Measurements from ENCODE around the gene KLF6. TPM values are rescaled to one million over a fixed set of nuclear protein-coding genes. Genes with fewer than 3 reads are reported as not detected.
A peak's percentile ranks its signal among the peaks of the same experiment; 100 is the strongest.

The KLF6 gene
- total and polyA plus RNA-seq, 7 experiments from 2014 or later: 142 to 1,870 (median 168) TPM

DNA sequence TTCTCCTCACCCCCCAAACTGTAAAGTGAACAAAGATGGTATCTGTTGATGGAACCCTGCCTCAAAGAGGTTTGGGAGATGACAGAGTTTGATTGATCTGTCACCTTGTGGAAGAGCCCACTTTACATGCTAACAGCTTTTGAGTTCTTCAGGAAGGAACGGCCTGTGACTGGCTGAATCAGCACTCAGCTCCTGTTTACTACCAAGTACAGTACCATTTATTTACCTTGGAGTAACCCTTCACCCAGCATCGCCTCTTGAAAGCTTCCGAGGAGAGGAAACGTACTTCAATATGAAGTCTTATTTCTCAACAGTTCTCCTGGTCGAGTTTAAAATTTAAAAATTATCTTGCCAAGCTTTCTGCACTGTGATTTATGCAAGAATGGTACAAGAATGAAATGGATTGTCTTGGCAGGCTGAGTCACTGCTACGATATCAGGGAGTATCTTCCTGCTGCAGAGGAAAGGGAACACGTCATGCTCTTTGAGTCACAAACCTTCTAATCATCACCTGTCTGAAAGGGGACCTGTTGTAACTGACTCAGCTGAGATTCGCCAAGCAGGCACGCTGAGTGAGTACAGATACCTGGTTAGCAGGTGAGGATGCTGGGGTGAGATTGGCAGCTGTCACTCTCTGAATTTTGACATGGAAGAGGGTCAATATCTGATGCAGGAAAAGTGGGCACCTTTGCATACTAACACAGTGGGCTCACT lies 30.1 kb downstream of the KLF6 start:
- peak overlapping the region in 3 of 9 donors; percentile 68 to 92 (median 84) for H3K27ac Mint-ChIP-seq
- Histone ChIP-seq H3K27ac (ENCODE audit: low read depth, low read length) (no peak overlapping the region), H3K4me1 (ENCODE audit: control insufficient read depth in 2 of 2, insufficient read depth in 2 of 2, low read length in 2 of 2) (peaks cover 0 to 34% of the 10 kb centered on the region in 2 donors), H3K27me3 (ENCODE audit: control insufficient read depth in 2 of 2, insufficient read depth in 2 of 2, low read length in 2 of 2) (no peaks in the 10 kb centered on the region), H3K9me3 (ENCODE audit: control insufficient read depth in 2 of 3, low read length in 3 of 3) (no peaks in the 10 kb centered on the region), H3K36me3 (ENCODE audit: control insufficient read depth in 2 of 3, insufficient read depth in 3 of 3, low read length in 3 of 3) (no peaks in the 10 kb centered on the region), H3K4me3 (ENCODE audit: low read length) (no peak overlapping the region)
- POLR2A ChIA-PET: interaction anchor here (0.6 to 0.7 kb wide), 3 partner anchors 10 to 240 kb away, joined by 3 to 4 read pairs (median 3); no protein-coding TSS in a partner anchor
- no peak for DNase-seq
- CTCF ChIA-PET: interaction anchor here (1.3 kb wide), 1 partner anchor 8 kb away, joined by 5 read pairs; no protein-coding TSS in a partner anchor
- intact Hi-C loops (cut with micrococcal nuclease): loop anchor here in 1 of 2 donors (5.0 kb wide), 3 partner anchors 133 to 518 kb away; no protein-coding TSS in a partner anchor
- H3K4me3 Mint-ChIP-seq: peak overlapping the region in 1 of 10 donors; percentile 60
- H3K4me1 Mint-ChIP-seq: peaks cover 0 to 65% (median 17%) of the 10 kb centered on the region in 7 donors
- peaks cover 0 to 2% (median 0%) of the 10 kb centered on the region in 11 donors for H3K9me3 Mint-ChIP-seq
- no peaks in the 10 kb centered on the region for H3K27me3 Mint-ChIP-seq
- peaks cover 0 to 15% (median 0%) of the 10 kb centered on the region in 5 donors for H3K36me3 Mint-ChIP-seq
- peak; percentile 36 for ATAC-seq

DNA sequence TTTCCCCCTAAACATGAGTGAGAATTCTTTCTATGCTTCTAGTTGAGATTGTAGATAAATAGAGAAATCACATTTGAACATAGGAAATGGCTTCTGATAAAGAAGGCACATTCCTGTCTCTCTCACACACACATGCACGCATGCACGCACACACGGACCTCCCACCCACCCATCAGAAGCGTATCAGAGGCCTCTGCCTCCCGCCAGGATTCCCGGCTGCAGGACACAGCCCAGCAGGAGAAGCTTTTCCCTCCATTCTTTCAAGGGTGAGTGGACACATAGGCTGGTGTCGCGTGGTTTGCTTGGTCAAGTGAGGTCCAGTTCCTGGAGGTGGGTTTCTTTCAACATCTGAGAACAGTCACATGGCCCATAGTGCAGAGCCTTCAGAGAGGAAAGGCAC lies 34.2 kb downstream of the KLF6 start:
- Mint-ChIP-seq H3K27me3 (peaks cover 0 to 3% (median 0%) of the 10 kb centered on the region in 5 donors), H3K4me1 (peaks cover 0 to 35% (median 5%) of the 10 kb centered on the region in 7 donors), H3K9me3 (peaks cover 0 to 2% (median 0%) of the 10 kb centered on the region in 11 donors), H3K27ac (no peak overlapping the region), H3K4me3 (no peak overlapping the region), H3K36me3 (peaks cover 0 to 6% (median 0%) of the 10 kb centered on the region in 5 donors)
- Histone ChIP-seq H3K4me1 (ENCODE audit: control insufficient read depth in 2 of 2, insufficient read depth in 2 of 2, low read length in 2 of 2) (no peaks in the 10 kb centered on the region), H3K36me3 (ENCODE audit: control insufficient read depth in 2 of 3, insufficient read depth in 3 of 3, low read length in 3 of 3) (no peaks in the 10 kb centered on the region), H3K4me3 (ENCODE audit: low read length) (no peak overlapping the region), H3K9me3 (ENCODE audit: control insufficient read depth in 2 of 3, low read length in 3 of 3) (no peaks in the 10 kb centered on the region), H3K27ac (ENCODE audit: low read depth, low read length) (no peak overlapping the region), H3K27me3 (ENCODE audit: control insufficient read depth in 2 of 2, insufficient read depth in 2 of 2, low read length in 2 of 2) (no peaks in the 10 kb centered on the region)
- POLR2A ChIA-PET: no interaction called here
- DNase-seq (no peak), ATAC-seq (no peak)
- CTCF ChIA-PET: no interaction called here
- intact Hi-C loops (cut with micrococcal nuclease): no loop called here

DNA sequence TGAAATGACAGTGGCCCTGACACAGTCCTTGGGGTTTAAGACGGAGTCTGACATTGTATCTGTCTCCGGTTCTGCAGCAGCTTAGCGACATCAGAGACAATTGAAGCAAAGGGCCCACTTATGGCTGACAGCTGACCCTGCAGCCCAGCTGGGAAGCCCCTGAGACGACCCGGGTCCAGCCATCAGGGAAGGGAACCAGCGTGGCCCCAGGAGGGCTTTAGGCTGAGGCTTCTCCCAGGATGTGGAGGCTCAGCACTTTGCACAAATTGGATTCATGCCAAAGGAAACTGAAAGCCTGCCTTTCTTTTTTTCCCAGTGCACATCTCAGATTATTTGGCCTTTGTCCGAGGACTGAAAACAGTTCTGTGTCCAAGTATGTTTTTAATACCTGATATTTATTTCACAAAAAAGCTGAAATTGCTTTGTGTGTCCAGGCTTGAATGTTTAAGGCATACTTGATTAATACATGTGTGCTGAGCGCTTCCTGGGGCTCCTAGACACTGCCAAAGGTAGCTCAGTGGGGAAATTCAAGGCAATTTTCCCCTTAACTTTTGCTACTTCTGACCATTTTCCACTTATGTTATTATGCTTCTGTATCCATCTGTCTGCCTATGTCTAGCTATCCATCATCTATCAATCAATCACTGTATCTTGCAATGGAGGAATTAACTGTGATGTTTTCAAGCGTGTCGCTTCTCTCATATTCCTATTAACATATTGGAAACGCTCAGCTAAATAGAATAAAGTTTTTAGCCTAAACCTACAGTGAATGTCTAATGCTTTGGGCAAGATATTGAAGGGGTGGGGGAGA lies 34.8 kb downstream of the KLF6 start:
- H3K4me1 Mint-ChIP-seq: peaks cover 0 to 28% (median 5%) of the 10 kb centered on the region in 7 donors
- H3K27ac ChIP-seq (ENCODE audit: low read depth, low read length): no peak overlapping the region
- H3K9me3 Mint-ChIP-seq: peaks cover 0 to 2% (median 0%) of the 10 kb centered on the region in 11 donors
- H3K36me3 Mint-ChIP-seq: peaks cover 0 to 6% (median 0%) of the 10 kb centered on the region in 5 donors
- H3K27me3 Mint-ChIP-seq: peaks cover 0 to 3% (median 0%) of the 10 kb centered on the region in 5 donors
- no peak overlapping the region for H3K4me3 Mint-ChIP-seq
- H3K4me3 ChIP-seq (ENCODE audit: low read length): no peak overlapping the region
- no peaks in the 10 kb centered on the region for H3K36me3 ChIP-seq (ENCODE audit: control insufficient read depth in 2 of 3, insufficient read depth in 3 of 3, low read length in 3 of 3)
- ChIA-PET POLR2A (interaction anchor here (0.7 kb wide), 1 partner anchor 442 kb away, joined by 3 read pairs; no protein-coding TSS in a partner anchor), CTCF (no interaction called here)
- no peaks in the 10 kb centered on the region for H3K4me1 ChIP-seq (ENCODE audit: control insufficient read depth in 2 of 2, insufficient read depth in 2 of 2, low read length in 2 of 2)
- no peak overlapping the region for H3K27ac Mint-ChIP-seq
- DNase-seq: no peak
- intact Hi-C loops (cut with micrococcal nuclease): no loop called here
- ATAC-seq: no peak
- H3K9me3 ChIP-seq (ENCODE audit: control insufficient read depth in 2 of 3, low read length in 3 of 3): no peaks in the 10 kb centered on the region
- no peaks in the 10 kb centered on the region for H3K27me3 ChIP-seq (ENCODE audit: control insufficient read depth in 2 of 2, insufficient read depth in 2 of 2, low read length in 2 of 2)

DNA sequence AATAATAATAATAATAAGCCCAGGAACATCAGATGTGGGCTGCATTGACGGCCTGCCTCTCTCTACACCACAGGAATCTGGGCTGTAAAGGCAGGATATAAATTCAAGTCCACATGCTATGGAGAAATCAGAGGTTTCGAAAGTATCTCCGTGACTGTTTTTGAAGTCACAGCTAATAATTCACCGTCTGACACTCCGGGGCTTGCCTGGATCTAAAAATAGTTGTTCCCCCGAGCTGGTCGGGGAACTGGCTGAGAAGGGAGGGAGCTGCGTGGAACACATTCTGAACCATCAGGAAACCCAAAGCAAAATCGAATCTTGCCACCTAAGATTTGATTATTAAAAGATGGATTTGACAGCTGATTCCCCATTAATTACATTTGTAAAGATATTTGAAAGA lies 35.4 kb downstream of the KLF6 start:
- ATAC-seq: peak; percentile 41
- no peak overlapping the region for H3K4me3 ChIP-seq (ENCODE audit: low read length)
- intact Hi-C loops (cut with micrococcal nuclease): no loop called here
- H3K36me3 ChIP-seq (ENCODE audit: control insufficient read depth in 2 of 3, insufficient read depth in 3 of 3, low read length in 3 of 3): no peaks in the 10 kb centered on the region
- CTCF ChIA-PET: interaction anchor here (0.6 kb wide), 1 partner anchor 382 kb away, joined by 3 read pairs; no protein-coding TSS in a partner anchor
- H3K4me1 Mint-ChIP-seq: peaks cover 0 to 22% (median 5%) of the 10 kb centered on the region in 7 donors
- POLR2A ChIA-PET: interaction anchor here (0.7 kb wide), 1 partner anchor 442 kb away, joined by 3 read pairs; no protein-coding TSS in a partner anchor
- H3K9me3 Mint-ChIP-seq: no peaks in the 10 kb centered on the region
- no peaks in the 10 kb centered on the region for H3K4me1 ChIP-seq (ENCODE audit: control insufficient read depth in 2 of 2, insufficient read depth in 2 of 2, low read length in 2 of 2)
- DNase-seq: no peak
- no peaks in the 10 kb centered on the region for H3K27me3 ChIP-seq (ENCODE audit: control insufficient read depth in 2 of 2, insufficient read depth in 2 of 2, low read length in 2 of 2)
- peaks cover 0 to 5% (median 0%) of the 10 kb centered on the region in 5 donors for H3K36me3 Mint-ChIP-seq
- H3K27ac Mint-ChIP-seq: no peak overlapping the region
- H3K4me3 Mint-ChIP-seq: no peak overlapping the region
- H3K27me3 Mint-ChIP-seq: peaks cover 0 to 3% (median 0%) of the 10 kb centered on the region in 5 donors
- H3K27ac ChIP-seq (ENCODE audit: low read depth, low read length): no peak overlapping the region
- no peaks in the 10 kb centered on the region for H3K9me3 ChIP-seq (ENCODE audit: control insufficient read depth in 2 of 3, low read length in 3 of 3)

DNA sequence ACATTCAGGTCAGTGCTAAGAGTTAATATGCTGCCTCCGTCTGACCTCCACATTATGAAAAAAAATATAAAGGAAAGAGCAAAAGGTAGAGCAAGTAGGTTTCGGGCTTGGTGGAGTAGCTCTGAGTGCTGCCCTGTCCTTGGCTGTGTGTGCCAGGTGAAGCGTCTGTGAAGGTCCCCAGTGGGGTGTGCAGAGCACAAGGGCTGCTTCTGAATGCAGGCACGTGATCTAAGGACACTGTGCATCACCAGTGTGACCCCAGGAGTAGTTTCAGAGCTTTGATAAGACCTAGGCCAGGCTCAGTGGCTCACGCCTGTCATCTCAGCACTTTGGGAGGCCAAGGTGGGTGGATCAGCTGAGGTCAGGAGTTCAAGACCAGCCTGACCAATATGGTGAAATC lies 36.0 kb downstream of the KLF6 start:
- no peak overlapping the region for H3K27ac ChIP-seq (ENCODE audit: low read depth, low read length)
- no peak overlapping the region for H3K27ac Mint-ChIP-seq
- intact Hi-C loops (cut with micrococcal nuclease): no loop called here

DNA sequence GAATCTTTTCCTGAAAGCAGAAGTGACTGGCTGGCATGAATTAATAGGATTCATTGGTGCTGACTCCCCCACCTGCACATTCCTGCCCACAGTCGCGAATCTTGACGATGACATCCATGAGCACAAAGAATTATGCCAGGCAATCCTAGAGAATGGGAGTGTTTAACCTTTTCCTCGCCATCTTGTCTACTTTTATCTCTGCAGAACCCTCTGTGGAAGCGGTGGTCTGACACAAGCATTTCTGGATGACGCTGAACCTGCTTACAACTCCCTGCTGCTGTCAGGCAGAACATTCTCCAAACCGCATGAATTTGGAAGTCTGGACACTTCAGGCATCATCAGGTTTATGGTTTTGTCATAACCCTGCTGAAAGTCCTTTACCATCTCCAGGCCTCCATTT lies 36.5 kb downstream of the KLF6 start:
- intact Hi-C loops (cut with micrococcal nuclease): no loop called here
- CTCF ChIA-PET: no interaction called here
- Histone ChIP-seq H3K27me3 (ENCODE audit: control insufficient read depth in 2 of 2, insufficient read depth in 2 of 2, low read length in 2 of 2) (no peaks in the 10 kb centered on the region), H3K4me1 (ENCODE audit: control insufficient read depth in 2 of 2, insufficient read depth in 2 of 2, low read length in 2 of 2) (no peaks in the 10 kb centered on the region), H3K36me3 (ENCODE audit: control insufficient read depth in 2 of 3, insufficient read depth in 3 of 3, low read length in 3 of 3) (no peaks in the 10 kb centered on the region), H3K4me3 (ENCODE audit: low read length) (no peak overlapping the region), H3K27ac (ENCODE audit: low read depth, low read length) (no peak overlapping the region), H3K9me3 (ENCODE audit: control insufficient read depth in 2 of 3, low read length in 3 of 3) (no peaks in the 10 kb centered on the region)
- H3K27me3 Mint-ChIP-seq: peaks cover 0 to 3% (median 0%) of the 10 kb centered on the region in 5 donors
- no peaks in the 10 kb centered on the region for H3K9me3 Mint-ChIP-seq
- H3K4me1 Mint-ChIP-seq: peaks cover 0 to 22% (median 5%) of the 10 kb centered on the region in 7 donors
- H3K4me3 Mint-ChIP-seq: no peak overlapping the region
- DNase-seq: no peak
- peaks cover 0 to 2% (median 0%) of the 10 kb centered on the region in 5 donors for H3K36me3 Mint-ChIP-seq
- ATAC-seq: no peak
- POLR2A ChIA-PET: no interaction called here
- H3K27ac Mint-ChIP-seq: peak overlapping the region in 1 of 9 donors; percentile 29

More for the DNA sequence above, 36.0 kb downstream of the KLF6 start:
- H3K4me3 Mint-ChIP-seq: no peak overlapping the region
- Histone ChIP-seq H3K36me3 (ENCODE audit: control insufficient read depth in 2 of 3, insufficient read depth in 3 of 3, low read length in 3 of 3) (no peaks in the 10 kb centered on the region), H3K4me1 (ENCODE audit: control insufficient read depth in 2 of 2, insufficient read depth in 2 of 2, low read length in 2 of 2) (no peaks in the 10 kb centered on the region), H3K4me3 (ENCODE audit: low read length) (no peak overlapping the region), H3K27me3 (ENCODE audit: control insufficient read depth in 2 of 2, insufficient read depth in 2 of 2, low read length in 2 of 2) (no peaks in the 10 kb centered on the region), H3K9me3 (ENCODE audit: control insufficient read depth in 2 of 3, low read length in 3 of 3) (no peaks in the 10 kb centered on the region)
- CTCF ChIA-PET: interaction anchor here (0.6 kb wide), 1 partner anchor 382 kb away, joined by 3 read pairs; no protein-coding TSS in a partner anchor
- H3K4me1 Mint-ChIP-seq: peaks cover 0 to 22% (median 5%) of the 10 kb centered on the region in 7 donors
- POLR2A ChIA-PET: no interaction called here
- ATAC-seq: no peak
- DNase-seq: no peak
- H3K9me3 Mint-ChIP-seq: no peaks in the 10 kb centered on the region
- H3K36me3 Mint-ChIP-seq: peaks cover 0 to 2% (median 0%) of the 10 kb centered on the region in 5 donors
- H3K27me3 Mint-ChIP-seq: peaks cover 0 to 3% (median 0%) of the 10 kb centered on the region in 5 donors

All from naive thymus-derived CD4-positive, alpha-beta T cell (primary cell).